CD4-positive, alpha-beta T cell (primary cell): Measurements from ENCODE around the gene RNF41. TPM values are rescaled to one million over a fixed set of nuclear protein-coding genes. Genes with fewer than 3 reads are reported as not detected.

Experiments used
- ATAC-seq: fragments of 200-7000 bp; cut with Tn5 transposase; one replicate; pipeline ENCODE4 v1.10.0; 2022; ENCODE audit warnings: mild to moderate bottlenecking; ENCODE audit not compliant: poor library complexity
- CTCF ChIA-PET: fragments of 350-600 bp; sonication (Branson Sonifier 250); formaldehyde crosslinking; loops from one replicate; lab custom pipeline; 2021; ENCODE audit warnings: antibody characterized with exemption, inconsistent platforms; lab: Charles Lee
- POLR2A ChIA-PET: fragments of 350-600 bp; sonication (Branson Sonifier 250); formaldehyde crosslinking; loops from one replicate; lab custom pipeline; 2021; ENCODE audit warnings: antibody characterized with exemption, inconsistent platforms; lab: Charles Lee
- DNase-seq, 14 experiments: peaks; one replicate each; pipeline ENCODE4 v3.0.0-alpha.2; 2013 to 2020; ENCODE audit warnings: mixed read lengths in 2 of 14
- H3K27ac ChIP-seq, 2 donors: one replicate each; pipeline versions ENCODE4 v1.5.1 to v1.7.0; 2013; ENCODE audit warnings: low read length in 2 of 2, low read depth in 1 of 2, mild to moderate bottlenecking in 1 of 2
- H3K27me3 ChIP-seq, 2 experiments: 1 replicate in 1 of 2; 2 replicates in 1 of 2; pipeline versions ENCODE4 v1.6.1 to v1.7.0; 2013; ENCODE audit warnings: low read length in 2 of 2, control low read depth in 1 of 2, mild to moderate bottlenecking in 1 of 2, moderate library complexity in 1 of 2; ENCODE audit not compliant: insufficient read depth in 2 of 2, control insufficient read depth in 1 of 2
- H3K36me3 ChIP-seq: one replicate; pipeline ENCODE4 v1.6.1; 2013; ENCODE audit warnings: low read length, control low read depth; ENCODE audit not compliant: insufficient read depth
- H3K4me1 ChIP-seq: one replicate; pipeline ENCODE4 v1.6.1; 2013; ENCODE audit warnings: low read length, control low read depth; ENCODE audit not compliant: insufficient read depth
- H3K4me3 ChIP-seq: one replicate; pipeline ENCODE4 v1.5.1; 2013; ENCODE audit warnings: mild to moderate bottlenecking, low read length, moderate library complexity
- H3K9me3 ChIP-seq, 2 experiments: 1 replicate in 1 of 2; 2 replicates in 1 of 2; pipeline versions ENCODE4 v1.6.1 to v1.7.0; 2013; ENCODE audit warnings: low read length in 2 of 2, mild to moderate bottlenecking in 2 of 2, control low read depth in 1 of 2, moderate library complexity in 1 of 2; ENCODE audit not compliant: control insufficient read depth in 1 of 2, insufficient read depth in 1 of 2
- H3K27ac Mint-ChIP-seq: one replicate; pipeline ENCODE4 v1.8.0; 2020; ENCODE audit warnings: mixed read lengths
- H3K27me3 Mint-ChIP-seq: one replicate; pipeline ENCODE4 v1.8.0; 2021; ENCODE audit warnings: mixed read lengths
- H3K36me3 Mint-ChIP-seq: one replicate; pipeline ENCODE4 v1.8.0; 2021; ENCODE audit warnings: low read depth, mixed read lengths
- H3K4me1 Mint-ChIP-seq: one replicate; pipeline ENCODE4 v1.8.0; 2021; ENCODE audit warnings: low read depth, mixed read lengths
- H3K4me3 Mint-ChIP-seq: one replicate; pipeline ENCODE4 v1.8.0; 2020; ENCODE audit warnings: mild to moderate bottlenecking, mixed read lengths
- H3K9me3 Mint-ChIP-seq: one replicate; pipeline ENCODE4 v1.8.0; 2020; ENCODE audit warnings: mixed read lengths
- CTCF ChIP-seq: fragments of 200-600 bp; IDR thresholded peaks from one replicate; pipeline ENCODE4 v1.8.0; 2022; ENCODE audit warnings: antibody characterized with exemption, mild to moderate bottlenecking
- intact Hi-C, 2 experiments: fragments of 100-400 bp; cut with DNase I in 1 of 2; cut with micrococcal nuclease in 1 of 2; formaldehyde crosslinking; loops; one replicate each; pipeline versions ENCODE4 v1.15.1 to v1.9.0; 2023 to 2025; cut with DNase I, micrococcal nuclease
- total RNA-seq, 174 experiments: library from RNA in 2 of 174; stranded (reverse) in 2 of 174; gene quantifications; one replicate each; pipeline ENCODE4 v1.2.3 and lab custom pipeline; 2021 to 2026

RNF41 gene
- total RNA-seq, 2 experiments from 2014 or later, result 28.0 to 32.4 TPM

GRCh38 chr12:56261503-56262232, 39.9 kb upstream of the RNF41 start:
- no peak overlapping the region for H3K27ac ChIP-seq
- peaks cover 18% of the 10 kb centered on the region for H3K4me1 Mint-ChIP-seq

GRCh38 chr12:56260921-56261320, 39.2 kb upstream of the RNF41 start:
- H3K27me3 Mint-ChIP-seq, result no peaks in the 10 kb centered on the region
- ChIA-PET CTCF (no interaction called here), POLR2A (no interaction called here)
- TF ChIP-seq CTCF, result no peak
- Histone ChIP-seq H3K27ac (no peak overlapping the region), H3K9me3 (no peaks in the 10 kb centered on the region), H3K36me3 (peaks cover 11% of the 10 kb centered on the region), H3K4me3 (no peak overlapping the region), H3K27me3 (no peaks in the 10 kb centered on the region), H3K4me1 (peaks cover 27% of the 10 kb centered on the region)
- H3K4me1 Mint-ChIP-seq, result peaks cover 19% of the 10 kb centered on the region
- DNase-seq (no peak), ATAC-seq (no peak)
- peak overlapping the region; percentile 20 for H3K4me3 Mint-ChIP-seq
- H3K36me3 Mint-ChIP-seq, result peaks cover 5% of the 10 kb centered on the region
- intact Hi-C loops, result no loop called here
- H3K9me3 Mint-ChIP-seq, result no peaks in the 10 kb centered on the region
- no peak overlapping the region for H3K27ac Mint-ChIP-seq

More at GRCh38 chr12:56261503-56262232, 39.9 kb upstream of the RNF41 start:
- Histone ChIP-seq H3K27me3 (no peaks in the 10 kb centered on the region), H3K9me3 (no peaks in the 10 kb centered on the region), H3K36me3 (peaks cover 4% of the 10 kb centered on the region), H3K4me1 (peaks cover 27% of the 10 kb centered on the region), H3K4me3 (no peak overlapping the region)
- CTCF ChIA-PET, result no interaction called here
- no peak for TF ChIP-seq CTCF
- intact Hi-C loops, result no loop called here
- DNase-seq (no peak), ATAC-seq (no peak)
- H3K27me3 Mint-ChIP-seq, result no peaks in the 10 kb centered on the region
- no peaks in the 10 kb centered on the region for H3K9me3 Mint-ChIP-seq
- POLR2A ChIA-PET, result no interaction called here
- peak overlapping the region; percentile 36 for H3K4me3 Mint-ChIP-seq
- H3K27ac Mint-ChIP-seq, result no peak overlapping the region
- peaks cover 3% of the 10 kb centered on the region for H3K36me3 Mint-ChIP-seq

- H3K4me3 Mint-ChIP-seq, result no peak overlapping the region
- peaks cover 27% of the 10 kb centered on the region for H3K4me1 ChIP-seq
- ChIA-PET CTCF (no interaction called here), POLR2A (no interaction called here)
- peaks cover 10% of the 10 kb centered on the region for H3K36me3 Mint-ChIP-seq
- H3K27ac ChIP-seq, result no peak overlapping the region
- no peak overlapping the region for H3K27ac Mint-ChIP-seq
- H3K27me3 Mint-ChIP-seq, result no peaks in the 10 kb centered on the region
- no peak for ATAC-seq
- no peak overlapping the region for H3K4me3 ChIP-seq
- H3K27me3 ChIP-seq, result no peaks in the 10 kb centered on the region
- intact Hi-C loops, result no loop called here
- DNase-seq, result no peak
- H3K9me3 ChIP-seq, result no peaks in the 10 kb centered on the region
- no peak for TF ChIP-seq CTCF
- peaks cover 20% of the 10 kb centered on the region for H3K4me1 Mint-ChIP-seq
- H3K36me3 ChIP-seq, result peaks cover 17% of the 10 kb centered on the region
- no peaks in the 10 kb centered on the region for H3K9me3 Mint-ChIP-seq
Observed at GRCh38 chr12:56260380-56260779, 38.7 kb upstream of the RNF41 start.
